K562 (cell line): ENCODE data around the gene TMEM30A. TPM values are rescaled to one million over a fixed set of nuclear protein-coding genes. Genes with fewer than 3 reads are reported as not detected.

Source experiments
- BRD9 ChIP-seq: fragments of 450-650 bp; IDR thresholded peaks from 2 replicates; pipeline ENCODE4 v1.6.1; 2018; ENCODE audit warnings: low read depth; ENCODE audit not compliant: partially characterized antibody
- C11orf30 ChIP-seq: fragments of 450-650 bp; IDR thresholded peaks from 2 replicates; pipeline ENCODE4 v1.6.1; 2016; ENCODE audit warnings: low read depth, mild to moderate bottlenecking
- CTBP1 ChIP-seq: fragments of 450-650 bp; IDR thresholded peaks from 2 replicates; pipeline ENCODE4 v1.6.1; 2016; ENCODE audit warnings: borderline replicate concordance
- CXXC5 ChIP-seq: fragments of 250-450 bp; sonication (Bioruptor Pico); IDR thresholded peaks from 2 replicates; pipeline ENCODE4 v1.8.0; 2022; ENCODE audit warnings: inconsistent platforms, mild to moderate bottlenecking, moderate library complexity
- ELF4 ChIP-seq: fragments of 450-650 bp; formaldehyde crosslinking; IDR thresholded peaks from 2 replicates; pipeline ENCODE4 v1.4.0; 2022; ENCODE audit warnings: missing genetic modification characterization
- GATA2 ChIP-seq: sonication (generic); formaldehyde crosslinking; IDR thresholded peaks from 2 replicates; pipeline ENCODE4 v1.4.0; 2020; ENCODE audit warnings: mild to moderate bottlenecking, missing genetic modification reagents
- HDAC1 ChIP-seq, 2 experiments: fragments of 450-650 bp; IDR thresholded peaks; 2 replicates each; pipeline ENCODE4 v1.6.1; 2016 to 2017; ENCODE audit warnings: inconsistent platforms in 1 of 2, mild to moderate bottlenecking in 1 of 2, moderate library complexity in 1 of 2
- NONO ChIP-seq, 2 experiments: fragments of 200-400 bp in 1 of 2; fragments of 450-650 bp in 1 of 2; formaldehyde crosslinking in 1 of 2; IDR thresholded peaks; 2 replicates each; pipeline ENCODE4 v1.6.1; 2017; ENCODE audit warnings: low read depth in 2 of 2, mild to moderate bottlenecking in 2 of 2, moderate library complexity in 2 of 2, low read length in 1 of 2
- POU5F1 ChIP-seq: fragments of 150-350 bp; IDR thresholded peaks from 2 replicates; pipeline ENCODE4 v1.6.1; 2014; ENCODE audit warnings: borderline replicate concordance, low read length, low read depth, mild to moderate bottlenecking; ENCODE audit not compliant: partially characterized antibody
- RHOXF2B ChIP-seq: fragments of 250-450 bp; sonication (Bioruptor Pico); conservative IDR thresholded peaks from 2 replicates; pipeline ENCODE4 v1.5.1; 2021
- SIRT6 ChIP-seq: IDR thresholded peaks from one replicate; pipeline ENCODE4 v1.6.1; 2012; ENCODE audit warnings: low read depth, mild to moderate bottlenecking, control low read depth, inconsistent platforms, low read length, moderate library complexity
- SMARCE1 ChIP-seq: fragments of 450-650 bp; IDR thresholded peaks from 2 replicates; pipeline ENCODE4 v1.7.1; 2016; ENCODE audit warnings: mild to moderate bottlenecking
- TAL1 ChIP-seq: fragments of 450-650 bp; IDR thresholded peaks from 2 replicates; pipeline ENCODE4 v1.6.1; 2016; ENCODE audit warnings: mild to moderate bottlenecking
- TCF3 ChIP-seq: sonication (generic); formaldehyde crosslinking; IDR thresholded peaks from 2 replicates; pipeline ENCODE4 v1.4.0; 2020; ENCODE audit warnings: mild to moderate bottlenecking, missing genetic modification reagents
- ZBTB8A ChIP-seq: fragments of 450-650 bp; IDR thresholded peaks from 2 replicates; pipeline ENCODE4 v1.6.1; 2018; ENCODE audit warnings: mild to moderate bottlenecking, moderate library complexity; ENCODE audit not compliant: partially characterized antibody
- ZNF146 ChIP-seq: IDR thresholded peaks from one replicate; pipeline ENCODE4 v1.6.1; 2018; ENCODE audit warnings: missing compliant biosample characterization; ENCODE audit not compliant: unreplicated experiment
- ZNF175 ChIP-seq: fragments of 200-800 bp; sonication (Bioruptor generic); IDR thresholded peaks from 2 replicates; pipeline ENCODE4 v1.6.1; 2016; ENCODE audit warnings: low read depth, mild to moderate bottlenecking, missing genetic modification characterization, missing compliant biosample characterization
- ZNF217 ChIP-seq: sonication (generic); formaldehyde crosslinking; IDR thresholded peaks from 2 replicates; pipeline ENCODE4 v1.8.0; 2022; ENCODE audit warnings: mild to moderate bottlenecking, missing genetic modification reagents
- ZNF347 ChIP-seq: fragments of 450-650 bp; formaldehyde crosslinking; IDR thresholded peaks from 2 replicates; pipeline ENCODE4 v1.4.0; 2020; ENCODE audit warnings: low read depth, mild to moderate bottlenecking, moderate library complexity
- ZNF57 ChIP-seq: fragments of 450-650 bp; formaldehyde crosslinking; IDR thresholded peaks from 2 replicates; pipeline ENCODE4 v1.4.0; 2020; ENCODE audit warnings: mild to moderate bottlenecking, moderate library complexity
- ZNF707 ChIP-seq: fragments of 250-450 bp; sonication (Bioruptor Pico); conservative IDR thresholded peaks from 2 replicates; pipeline ENCODE4 v1.8.0; 2022; ENCODE audit warnings: inconsistent platforms, mild to moderate bottlenecking, moderate library complexity
- ZNF75A ChIP-seq: fragments of 450-650 bp; formaldehyde crosslinking; IDR thresholded peaks from 2 replicates; pipeline ENCODE4 v1.4.0; 2020; ENCODE audit warnings: mild to moderate bottlenecking
- polyA plus RNA-seq, 8 experiments: library from polyadenylated mRNA; depleted of rRNA in 4 of 8; stranded (reverse) in 5 of 8; unstranded in 3 of 8; fragments of >200 nt; fragmentation: Nextera tagmentation in 2 of 8; fragmentation: Illumina TruSeq in 1 of 8; extraction: Ambion mirVana in 2 of 8; extraction: Trizol in 1 of 8; gene quantifications; 2 replicates each; pipeline versions ENCODE4 v1.2.1 to v1.2.3, GENCODE V29; 2011 to 2014; ENCODE audit warnings: inconsistent platforms in 1 of 8, missing spikeins in 1 of 8
- total RNA-seq, 7 experiments: library from RNA; depleted of rRNA in 6 of 7; stranded (reverse); fragments of >200 nt in 6 of 7; fragmentation: Illumina TruSeq in 2 of 7; extraction: Trizol in 2 of 7; gene quantifications; 2 replicates each; pipeline versions ENCODE4 v1.2.1 to v1.2.3, GENCODE V29; 2011 to 2021; ENCODE audit warnings: low replicate concordance in 1 of 7
- TF ChIP-seq, protein P1 (sequence below): fragments of 250-450 bp; sonication (Bioruptor Pico); IDR thresholded peaks from 2 replicates; pipeline ENCODE4 v1.8.0; 2022; ENCODE audit warnings: inconsistent platforms
- TF ChIP-seq, protein P2 (sequence below), 2 experiments: fragments of 450-650 bp in 1 of 2; sonication (generic) in 1 of 2; formaldehyde crosslinking in 1 of 2; IDR thresholded peaks in 1 of 2; conservative IDR thresholded peaks in 1 of 2; 2 replicates each; pipeline versions ENCODE4 v1.6.1 to v1.8.1; 2016 to 2023; ENCODE audit warnings: mild to moderate bottlenecking in 2 of 2, moderate library complexity in 2 of 2, inconsistent platforms in 1 of 2, missing genetic modification reagents in 1 of 2
- TF ChIP-seq, protein P3 (sequence below): conservative IDR thresholded peaks from 2 replicates; pipeline ENCODE4 v1.6.1; 2011; ENCODE audit warnings: low read depth, mild to moderate bottlenecking, low read length; ENCODE audit not compliant: control insufficient read depth
- TF ChIP-seq, protein P4 (sequence below): sonication (generic); formaldehyde crosslinking; IDR thresholded peaks from 2 replicates; pipeline ENCODE4 v1.9.0; 2022; ENCODE audit warnings: mild to moderate bottlenecking, missing genetic modification reagents

The TMEM30A gene
- total and polyA plus RNA-seq, 9 of the 15 experiments (the other 6 are each of a cell fraction or from before 2014, with no cell fraction given) = 6.5 to 31.2 (median 16.3) TPM

DNA sequence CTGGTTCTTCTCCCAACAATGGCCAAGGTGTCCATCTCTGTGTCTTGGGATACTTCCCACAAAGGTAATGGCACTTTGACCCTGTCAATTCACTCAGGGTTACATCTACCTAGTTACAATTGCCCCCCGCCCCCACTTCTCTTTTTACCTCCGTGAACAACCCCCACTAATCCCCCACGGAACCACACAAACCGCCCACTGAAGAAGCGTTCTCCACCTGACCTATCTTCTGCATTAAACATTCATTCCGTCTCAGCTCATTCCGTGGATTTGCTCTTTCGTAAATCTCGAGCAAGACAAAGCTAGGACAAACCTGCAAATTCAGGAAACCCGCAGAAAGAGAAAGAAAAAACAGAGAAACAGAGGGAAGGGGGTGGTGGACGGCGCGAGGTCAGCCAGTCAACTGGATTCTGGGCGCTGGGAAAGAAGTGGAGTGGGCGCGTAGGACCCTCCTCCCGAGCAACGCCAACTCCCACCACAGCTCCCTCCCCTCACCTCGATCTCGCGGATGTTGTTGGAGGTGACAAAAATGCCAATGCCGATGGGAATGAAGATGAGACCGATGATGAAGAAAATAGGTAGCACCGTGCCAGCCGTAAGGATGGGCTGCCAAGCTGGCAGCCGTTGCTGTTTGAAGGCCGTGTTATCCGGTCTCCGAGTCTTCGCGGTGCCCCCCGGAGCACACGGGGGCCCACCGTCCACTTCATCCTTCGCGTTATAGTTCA lies 523 bp downstream of the TMEM30A start (continued):
- TF ChIP-seq, protein P1, sequence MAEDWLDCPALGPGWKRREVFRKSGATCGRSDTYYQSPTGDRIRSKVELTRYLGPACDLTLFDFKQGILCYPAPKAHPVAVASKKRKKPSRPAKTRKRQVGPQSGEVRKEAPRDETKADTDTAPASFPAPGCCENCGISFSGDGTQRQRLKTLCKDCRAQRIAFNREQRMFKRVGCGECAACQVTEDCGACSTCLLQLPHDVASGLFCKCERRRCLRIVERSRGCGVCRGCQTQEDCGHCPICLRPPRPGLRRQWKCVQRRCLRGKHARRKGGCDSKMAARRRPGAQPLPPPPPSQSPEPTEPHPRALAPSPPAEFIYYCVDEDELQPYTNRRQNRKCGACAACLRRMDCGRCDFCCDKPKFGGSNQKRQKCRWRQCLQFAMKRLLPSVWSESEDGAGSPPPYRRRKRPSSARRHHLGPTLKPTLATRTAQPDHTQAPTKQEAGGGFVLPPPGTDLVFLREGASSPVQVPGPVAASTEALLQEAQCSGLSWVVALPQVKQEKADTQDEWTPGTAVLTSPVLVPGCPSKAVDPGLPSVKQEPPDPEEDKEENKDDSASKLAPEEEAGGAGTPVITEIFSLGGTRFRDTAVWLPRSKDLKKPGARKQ (CRISPR knock-in tag) = no peak
- TF ChIP-seq, protein P2, sequence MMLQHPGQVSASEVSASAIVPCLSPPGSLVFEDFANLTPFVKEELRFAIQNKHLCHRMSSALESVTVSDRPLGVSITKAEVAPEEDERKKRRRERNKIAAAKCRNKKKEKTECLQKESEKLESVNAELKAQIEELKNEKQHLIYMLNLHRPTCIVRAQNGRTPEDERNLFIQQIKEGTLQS (IDR thresholded peaks at IDR 0.05) = no peak
- TF ChIP-seq, protein P2 (CRISPR knock-in tag; conservative IDR thresholded peaks at IDR 0.05) = no peak
- TF ChIP-seq BRD9 (no peak), ZNF75A (CRISPR knock-in tag) (no peak), TAL1 (no peak), ZNF57 (CRISPR knock-in tag) (no peak), NONO (IDR thresholded peaks at IDR 0.05; ENCODE audit: low read depth in 2 of 2, low read length in 1 of 2) (no peak), ZNF707 (CRISPR knock-in tag) (no peak), SMARCE1 (no peak), RHOXF2B (no peak), POU5F1 (no peak), ZNF217 (CRISPR knock-in tag) (no peak), CXXC5 (CRISPR knock-in tag) (no peak), SIRT6 (no peak), TCF3 (CRISPR knock-in tag) (no peak), ZNF146 (no peak), C11orf30 (no peak), HDAC1 (IDR thresholded peaks at IDR 0.05) (0 out of 4 replicates have a peak, but pooled peaks of 1 of the 2 experiments have one; percentile 15), ZNF347 (CRISPR knock-in tag) (no peak), ZBTB8A (no peak), GATA2 (CRISPR knock-in tag) (no peak), ELF4 (CRISPR knock-in tag) (no peak), ZNF175 (no peak), CTBP1 (no peak)
- TF ChIP-seq, protein P3, sequence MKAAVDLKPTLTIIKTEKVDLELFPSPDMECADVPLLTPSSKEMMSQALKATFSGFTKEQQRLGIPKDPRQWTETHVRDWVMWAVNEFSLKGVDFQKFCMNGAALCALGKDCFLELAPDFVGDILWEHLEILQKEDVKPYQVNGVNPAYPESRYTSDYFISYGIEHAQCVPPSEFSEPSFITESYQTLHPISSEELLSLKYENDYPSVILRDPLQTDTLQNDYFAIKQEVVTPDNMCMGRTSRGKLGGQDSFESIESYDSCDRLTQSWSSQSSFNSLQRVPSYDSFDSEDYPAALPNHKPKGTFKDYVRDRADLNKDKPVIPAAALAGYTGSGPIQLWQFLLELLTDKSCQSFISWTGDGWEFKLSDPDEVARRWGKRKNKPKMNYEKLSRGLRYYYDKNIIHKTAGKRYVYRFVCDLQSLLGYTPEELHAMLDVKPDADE = no peak
- TF ChIP-seq, protein P4, sequence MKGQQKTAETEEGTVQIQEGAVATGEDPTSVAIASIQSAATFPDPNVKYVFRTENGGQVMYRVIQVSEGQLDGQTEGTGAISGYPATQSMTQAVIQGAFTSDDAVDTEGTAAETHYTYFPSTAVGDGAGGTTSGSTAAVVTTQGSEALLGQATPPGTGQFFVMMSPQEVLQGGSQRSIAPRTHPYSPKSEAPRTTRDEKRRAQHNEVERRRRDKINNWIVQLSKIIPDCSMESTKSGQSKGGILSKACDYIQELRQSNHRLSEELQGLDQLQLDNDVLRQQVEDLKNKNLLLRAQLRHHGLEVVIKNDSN = no peak
